ENCODE measurements around the gene C17orf67. TPM values are rescaled to one million over a fixed set of nuclear protein-coding genes. Genes with fewer than 3 reads are reported as not detected.

C17orf67 gene
- total and polyA plus RNA-seq, 2 of the 13 experiments (the other 11 are each of a cell fraction or from before 2014, with no cell fraction given) = 0.41 to 0.86 TPM

DNA sequence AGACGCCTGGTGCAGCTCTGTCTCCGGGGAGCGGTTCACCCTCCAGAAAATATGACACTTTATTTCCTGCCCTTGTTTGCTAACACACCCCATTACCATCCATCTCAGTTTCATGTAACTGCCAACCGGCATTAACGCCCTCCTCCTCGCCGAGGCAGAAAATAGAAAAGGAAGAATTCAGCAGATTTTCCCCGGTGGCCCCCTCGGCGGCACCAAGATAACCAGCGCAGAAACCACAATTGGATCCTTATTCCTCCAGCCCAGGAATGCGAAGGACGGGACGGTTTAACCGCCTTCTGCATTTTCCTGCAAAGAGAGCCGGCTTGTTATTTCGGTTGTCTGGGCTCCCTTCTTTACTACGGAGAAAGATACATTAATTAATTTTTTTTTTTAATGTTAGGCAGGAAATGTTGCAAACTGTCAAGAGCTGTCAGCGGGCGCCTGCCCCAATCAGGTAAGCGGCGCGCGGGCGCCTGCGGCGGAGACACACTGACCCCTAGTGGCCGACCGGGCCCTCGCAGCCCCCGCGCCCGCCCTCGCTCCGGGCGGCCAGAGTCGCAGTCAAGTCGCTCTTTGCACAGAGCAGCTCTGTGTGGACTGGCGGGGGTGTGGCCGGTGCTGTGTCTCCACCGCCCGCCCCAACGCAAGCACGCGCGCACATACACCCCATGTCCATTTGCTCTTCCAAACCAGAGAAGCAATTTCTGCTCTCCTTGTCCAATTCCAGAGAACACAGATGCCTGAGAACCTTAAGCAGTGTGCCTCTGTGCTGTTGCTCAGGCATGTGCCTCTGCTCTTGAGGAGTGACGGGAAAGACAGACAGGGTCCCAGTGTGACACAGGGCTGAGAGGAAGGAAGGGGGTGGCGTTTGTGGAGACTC lies 53.6 kb downstream of the C17orf67 start (continued):
- TF ChIP-seq HMG20B (CRISPR knock-in tag; conservative IDR thresholded peaks at IDR 0.05) (0 out of 2 replicates have a peak, but pooled peaks have one; percentile 24), ZNF616 (CRISPR knock-in tag; IDR thresholded peaks at IDR 0.05; ENCODE audit: low read depth) (no peak), ZMAT5 (CRISPR knock-in tag; IDR thresholded peaks at IDR 0.05; ENCODE audit: borderline replicate concordance, low read depth) (no peak), ZNF30 (CRISPR knock-in tag; IDR thresholded peaks at IDR 0.05) (no peak), NCOA5 (CRISPR knock-in tag; IDR thresholded peaks at IDR 0.05) (no peak), XBP1 (CRISPR knock-in tag; IDR thresholded peaks at IDR 0.05) (no peak), ZNF496 (CRISPR knock-in tag; IDR thresholded peaks at IDR 0.05; ENCODE audit: insufficient replicate concordance) (no peak), ZNF501 (CRISPR knock-in tag; IDR thresholded peaks at IDR 0.05) (peak; percentile 80), ZSCAN12 (CRISPR knock-in tag; IDR thresholded peaks at IDR 0.05) (no peak), ZNF350 (CRISPR knock-in tag; IDR thresholded peaks at IDR 0.05; ENCODE audit: borderline replicate concordance, low read depth) (peak; percentile 82; the same call in 1 of the 2 replicates), NFYC (CRISPR knock-in tag; IDR thresholded peaks at IDR 0.05) (no peak), ZNF879 (CRISPR knock-in tag; IDR thresholded peaks at IDR 0.05) (no peak), ZNF781 (CRISPR knock-in tag; IDR thresholded peaks at IDR 0.05; ENCODE audit: borderline replicate concordance, not compliant biosample characterization) (no peak), SALL1 (CRISPR knock-in tag; IDR thresholded peaks at IDR 0.05) (peak; percentile 82), ZNF20 (CRISPR knock-in tag; IDR thresholded peaks at IDR 0.05) (no peak), HNRNPL (IDR thresholded peaks at IDR 0.05; ENCODE audit: low read depth, low read length) (no peak), ZFP62 (CRISPR knock-in tag; IDR thresholded peaks at IDR 0.05) (no peak), PAX8 (CRISPR knock-in tag; IDR thresholded peaks at IDR 0.05; ENCODE audit: borderline replicate concordance) (no peak), CREBL2 (CRISPR knock-in tag; IDR thresholded peaks at IDR 0.05; ENCODE audit: borderline replicate concordance) (no peak), ZNF205 (CRISPR knock-in tag; IDR thresholded peaks at IDR 0.05) (peak; percentile 63; the same call in 1 of the 2 replicates), ZSCAN29 (CRISPR knock-in tag; conservative IDR thresholded peaks at IDR 0.05) (0 out of 2 replicates have a peak, but pooled peaks have one; percentile 58), HMG20A (CRISPR knock-in tag; IDR thresholded peaks at IDR 0.05; ENCODE audit: borderline replicate concordance) (no peak), ZNF703 (CRISPR knock-in tag; IDR thresholded peaks at IDR 0.05; ENCODE audit: borderline replicate concordance) (no peak), POLR2AphosphoS2 (IDR thresholded peaks at IDR 0.05; ENCODE audit: low read depth, low read length) (no peak)
- TF ChIP-seq, protein P1, sequence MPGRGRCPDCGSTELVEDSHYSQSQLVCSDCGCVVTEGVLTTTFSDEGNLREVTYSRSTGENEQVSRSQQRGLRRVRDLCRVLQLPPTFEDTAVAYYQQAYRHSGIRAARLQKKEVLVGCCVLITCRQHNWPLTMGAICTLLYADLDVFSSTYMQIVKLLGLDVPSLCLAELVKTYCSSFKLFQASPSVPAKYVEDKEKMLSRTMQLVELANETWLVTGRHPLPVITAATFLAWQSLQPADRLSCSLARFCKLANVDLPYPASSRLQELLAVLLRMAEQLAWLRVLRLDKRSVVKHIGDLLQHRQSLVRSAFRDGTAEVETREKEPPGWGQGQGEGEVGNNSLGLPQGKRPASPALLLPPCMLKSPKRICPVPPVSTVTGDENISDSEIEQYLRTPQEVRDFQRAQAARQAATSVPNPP (CRISPR knock-in tag; IDR thresholded peaks at IDR 0.05) = no peak
- TF ChIP-seq, protein P2, sequence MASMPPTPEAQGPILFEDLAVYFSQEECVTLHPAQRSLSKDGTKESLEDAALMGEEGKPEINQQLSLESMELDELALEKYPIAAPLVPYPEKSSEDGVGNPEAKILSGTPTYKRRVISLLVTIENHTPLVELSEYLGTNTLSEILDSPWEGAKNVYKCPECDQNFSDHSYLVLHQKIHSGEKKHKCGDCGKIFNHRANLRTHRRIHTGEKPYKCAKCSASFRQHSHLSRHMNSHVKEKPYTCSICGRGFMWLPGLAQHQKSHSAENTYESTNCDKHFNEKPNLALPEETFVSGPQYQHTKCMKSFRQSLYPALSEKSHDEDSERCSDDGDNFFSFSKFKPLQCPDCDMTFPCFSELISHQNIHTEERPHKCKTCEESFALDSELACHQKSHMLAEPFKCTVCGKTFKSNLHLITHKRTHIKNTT (CRISPR knock-in tag; IDR thresholded peaks at IDR 0.05) = no peak
- TF ChIP-seq, protein P3, sequence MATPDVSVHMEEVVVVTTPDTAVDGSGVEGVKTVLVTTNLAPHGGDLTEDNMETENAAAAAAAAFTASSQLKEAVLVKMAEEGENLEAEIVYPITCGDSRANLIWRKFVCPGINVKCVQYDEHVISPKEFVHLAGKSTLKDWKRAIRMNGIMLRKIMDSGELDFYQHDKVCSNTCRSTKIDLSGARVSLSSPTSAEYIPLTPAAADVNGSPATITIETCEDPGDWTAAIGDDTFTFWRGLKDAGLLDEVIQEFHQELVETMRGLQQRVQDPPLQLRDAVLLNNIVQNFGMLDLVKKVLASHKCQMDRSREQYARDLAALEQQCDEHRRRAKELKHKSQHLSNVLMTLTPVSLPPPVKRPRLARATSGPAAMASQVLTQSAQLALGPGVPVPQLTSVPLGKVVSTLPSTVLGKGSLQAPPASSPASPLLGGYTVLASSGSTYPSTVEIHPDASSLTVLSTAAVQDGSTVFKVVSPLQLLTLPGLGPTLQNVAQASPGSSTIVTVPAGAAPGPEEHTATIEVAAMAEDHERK (CRISPR knock-in tag; IDR thresholded peaks at IDR 0.05; ENCODE audit: low read depth) = no peak
